Epidermal melanocyte (primary cell): Measurements from ENCODE around the gene AUTS2.
A peak's percentile ranks its signal among the peaks of the same experiment; 100 is the strongest.

Experiments used
- DNase-seq: peaks from one replicate; pipeline ENCODE4 v3.0.0; 2011; ENCODE audit warnings: low spot score; ENCODE audit not compliant: insufficient read length

Gene AUTS2

DNA sequence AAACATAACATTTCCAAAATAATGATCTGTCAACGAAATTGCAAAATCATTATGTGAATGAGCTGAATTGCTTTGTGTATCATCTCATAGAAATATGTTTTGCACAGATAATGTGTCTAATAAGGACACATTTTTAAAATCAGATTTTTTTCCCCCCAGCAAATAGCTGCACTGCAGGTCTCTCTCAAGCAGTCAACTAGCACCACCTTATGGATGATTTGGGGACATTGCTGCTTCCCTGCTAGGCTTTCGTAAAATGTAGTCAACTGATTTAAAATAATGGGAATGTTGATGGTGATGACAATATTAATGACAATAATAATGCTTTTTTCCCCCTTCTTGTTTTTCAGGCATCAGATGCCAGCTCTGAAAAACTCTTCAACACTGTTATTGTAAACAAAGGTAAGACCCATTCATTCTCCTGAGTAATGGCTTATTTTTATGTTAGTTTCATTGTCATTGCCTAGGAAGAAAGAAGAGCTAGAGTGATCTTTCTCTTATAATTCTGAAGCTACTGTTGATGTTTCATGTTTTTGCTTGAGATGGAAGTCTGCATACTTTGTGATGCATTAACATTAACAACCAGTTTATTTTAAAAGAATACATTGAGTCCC is 1100.1 kb downstream of the AUTS2 start:
- peak; percentile 79 for DNase-seq

DNA sequence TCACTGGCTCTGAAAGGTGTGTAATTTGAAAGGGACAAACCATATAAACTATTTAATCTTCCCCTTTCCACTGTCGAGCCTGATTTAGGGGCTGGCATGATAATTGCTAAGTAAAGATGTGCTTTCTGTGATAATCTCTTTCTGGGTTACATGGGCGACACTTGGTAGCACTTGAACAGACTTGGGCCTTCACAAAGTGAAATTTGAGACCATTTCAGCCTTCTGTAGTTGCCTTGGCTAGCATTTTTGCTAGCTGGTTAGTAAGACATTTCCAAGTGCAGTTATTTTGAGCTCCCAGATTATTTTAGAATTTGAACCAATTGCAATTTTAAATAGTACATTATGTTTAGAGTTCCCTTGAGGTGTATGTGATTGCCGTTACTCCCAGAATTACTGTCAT is 1101.0 kb downstream of the AUTS2 start:
- DNase-seq: no peak

- DNase-seq: no peak
These were observed 1102.0 kb downstream of the AUTS2 start for GRCh38 chr7:70700055-70700940.

DNA sequence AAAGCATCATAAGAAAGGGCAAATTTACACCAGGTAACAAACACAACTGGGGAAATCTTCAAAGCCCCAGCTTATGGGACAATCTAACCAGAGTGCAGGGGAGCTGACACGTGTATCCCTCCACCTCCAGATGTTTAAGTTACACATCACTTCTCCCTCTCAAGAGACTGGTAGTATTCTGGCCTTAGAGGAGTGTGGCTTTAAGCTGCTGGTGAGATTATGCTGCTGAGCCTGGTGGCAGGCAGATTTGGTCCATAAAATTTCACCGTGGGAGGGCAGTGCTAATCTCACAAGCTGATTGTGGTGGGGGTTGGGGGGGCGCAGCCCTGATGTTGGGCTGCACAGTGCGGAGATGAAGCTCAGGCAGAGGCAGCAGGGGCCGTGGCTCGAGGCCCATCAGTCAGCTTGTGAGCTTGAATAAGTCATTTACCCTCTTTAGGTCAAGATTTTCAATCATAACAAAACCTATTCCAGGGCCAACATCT is 1102.7 kb downstream of the AUTS2 start:
- DNase-seq: no peak

DNA sequence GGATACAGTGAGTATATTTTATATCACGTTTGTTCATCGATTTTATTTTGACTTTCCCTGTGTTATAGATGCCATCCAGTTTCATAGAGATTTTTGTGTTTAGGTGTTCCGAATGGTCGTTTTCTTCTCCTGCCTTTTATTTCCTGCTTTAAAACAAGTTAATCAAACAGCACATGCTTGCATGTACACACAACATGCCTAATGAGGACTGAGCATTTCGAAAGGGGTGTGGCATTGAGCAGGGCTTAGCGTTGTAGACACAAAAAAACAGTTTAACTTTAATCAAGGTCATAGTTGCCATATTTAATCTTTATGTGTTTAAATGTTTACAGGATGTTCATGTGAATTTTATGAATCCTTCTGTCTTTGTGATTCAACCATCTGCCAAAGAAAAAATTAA is 1103.2 kb downstream of the AUTS2 start:
- no peak for DNase-seq

- no peak for DNase-seq
These were observed 1103.7 kb downstream of the AUTS2 start for GRCh38 chr7:70701991-70702390.

DNA sequence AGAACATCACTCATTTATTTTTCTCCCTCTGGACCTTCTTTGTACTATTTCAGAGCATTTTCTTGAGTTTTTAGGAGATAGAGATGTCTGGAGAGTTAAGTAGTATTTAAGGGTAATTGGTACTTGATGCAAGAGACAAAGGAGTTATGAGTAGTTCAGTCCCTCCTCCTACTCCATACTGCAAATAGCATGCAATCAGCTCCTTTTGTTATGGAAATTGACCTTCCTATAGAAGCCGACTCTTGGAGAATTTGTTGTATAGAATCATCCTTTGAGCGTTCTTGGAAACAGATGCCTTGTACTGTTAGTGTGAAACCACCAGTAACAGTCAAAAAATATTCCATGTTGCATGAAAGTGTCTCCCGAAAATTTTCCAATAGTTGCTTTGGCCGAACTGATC is 1105.5 kb downstream of the AUTS2 start:
- no peak for DNase-seq

DNA sequence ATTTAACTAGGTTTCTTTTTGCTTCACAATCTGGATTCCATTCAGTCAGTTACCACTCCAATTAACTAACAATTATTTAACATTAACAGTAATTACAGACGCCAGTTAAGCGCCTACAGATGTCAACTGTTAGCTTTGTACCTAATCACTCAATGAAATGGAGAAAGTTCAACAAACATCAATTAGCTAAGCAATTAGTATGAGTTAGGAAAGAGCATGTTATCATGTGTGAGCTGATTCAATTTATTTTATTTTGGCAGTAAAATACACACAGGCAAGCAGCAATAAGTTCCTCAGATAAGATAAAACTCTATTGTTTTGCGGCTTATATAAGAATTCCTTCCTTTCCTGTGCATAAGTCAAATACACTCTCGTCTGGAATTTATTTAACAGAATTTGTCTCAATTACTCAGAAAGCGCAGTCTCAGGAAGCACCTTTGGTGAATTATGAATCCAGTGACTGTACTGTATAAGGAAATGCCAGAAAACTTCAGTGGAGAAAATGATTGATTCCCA is 1106.6 kb downstream of the AUTS2 start:
- DNase-seq: no peak

DNA sequence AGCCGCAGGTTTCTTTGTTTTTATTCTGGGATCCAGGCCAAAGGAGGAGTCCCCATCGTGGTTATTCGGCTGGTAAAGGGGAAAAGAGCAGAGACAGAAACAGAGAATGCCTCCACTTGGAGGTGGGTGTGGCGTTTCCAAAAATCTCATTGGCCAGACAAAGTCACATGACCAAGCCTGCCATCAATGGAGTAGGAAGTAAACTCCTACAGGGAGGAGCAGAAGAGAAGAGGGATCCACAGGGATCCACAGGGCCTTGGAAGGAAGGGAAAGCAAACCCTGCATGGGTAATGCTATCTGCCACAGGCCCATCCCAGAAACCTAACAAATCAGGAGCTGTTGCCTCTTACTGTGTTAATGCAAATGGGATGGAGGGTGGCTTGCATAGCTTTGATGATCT is 1107.9 kb downstream of the AUTS2 start:
- no peak for DNase-seq

DNA sequence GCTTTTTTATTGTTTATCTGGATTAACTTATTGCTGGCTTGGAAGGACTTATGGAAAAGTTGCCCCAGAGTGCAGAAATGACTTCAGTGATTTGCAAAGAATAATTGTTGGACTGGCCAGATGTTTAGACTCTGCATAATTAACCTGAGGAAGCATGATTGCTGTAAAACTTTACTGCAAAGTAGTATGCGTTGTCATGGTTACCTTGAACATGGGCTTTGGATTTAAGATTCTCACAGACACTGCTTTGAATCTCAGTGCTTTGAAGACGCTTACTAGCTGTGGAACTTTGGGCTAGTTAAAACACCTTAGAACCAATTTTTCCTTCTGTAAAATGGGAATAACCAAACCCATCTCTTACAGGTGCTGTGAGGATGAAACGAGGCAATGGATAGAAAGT is 1108.4 kb downstream of the AUTS2 start:
- DNase-seq: no peak

GRCh38 chr7:70707823-70708243 is 1109.6 kb downstream of the AUTS2 start:
- no peak for DNase-seq

GRCh38 chr7:70710011-70710480 is 1111.8 kb downstream of the AUTS2 start:
- no peak for DNase-seq

DNA sequence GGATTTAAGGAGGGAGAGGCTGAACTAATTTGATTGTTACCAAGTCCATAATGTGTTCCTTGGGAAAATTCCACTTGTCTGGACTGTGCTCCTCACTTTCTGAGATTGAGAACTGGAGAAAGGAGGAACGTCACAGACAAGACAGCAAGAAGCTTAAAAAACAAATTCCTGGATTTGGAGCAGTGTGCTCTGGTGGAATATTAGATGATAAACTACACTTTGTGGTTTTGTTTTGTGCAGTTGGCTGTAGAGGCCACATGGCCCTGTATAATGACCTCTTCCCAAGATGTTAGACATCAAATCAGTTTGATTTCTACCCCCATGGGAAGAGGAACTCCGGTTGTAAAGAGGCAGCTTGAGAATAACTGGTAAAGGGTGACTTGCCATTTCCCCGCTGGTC is 1112.4 kb downstream of the AUTS2 start:
- DNase-seq: no peak

DNA sequence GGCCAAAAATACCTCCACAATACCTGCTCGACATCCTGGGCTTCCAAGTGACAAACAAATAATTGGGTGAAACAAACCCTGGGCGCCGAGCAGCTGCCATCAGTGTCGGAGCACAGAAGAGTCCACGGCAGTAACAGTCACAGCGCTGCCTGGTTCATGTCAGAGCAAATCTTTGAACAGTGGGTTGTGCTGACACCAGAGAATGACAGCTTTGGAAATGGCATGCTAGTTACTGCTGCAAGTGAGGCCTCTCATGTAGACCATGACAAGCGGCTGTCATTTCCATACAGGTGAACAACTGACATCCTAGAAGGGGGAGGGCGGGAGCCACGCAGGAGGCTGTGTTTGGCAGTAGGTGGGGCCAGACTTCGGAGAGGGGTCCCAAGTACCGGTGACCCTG is 1113.2 kb downstream of the AUTS2 start:
- no peak for DNase-seq

DNA sequence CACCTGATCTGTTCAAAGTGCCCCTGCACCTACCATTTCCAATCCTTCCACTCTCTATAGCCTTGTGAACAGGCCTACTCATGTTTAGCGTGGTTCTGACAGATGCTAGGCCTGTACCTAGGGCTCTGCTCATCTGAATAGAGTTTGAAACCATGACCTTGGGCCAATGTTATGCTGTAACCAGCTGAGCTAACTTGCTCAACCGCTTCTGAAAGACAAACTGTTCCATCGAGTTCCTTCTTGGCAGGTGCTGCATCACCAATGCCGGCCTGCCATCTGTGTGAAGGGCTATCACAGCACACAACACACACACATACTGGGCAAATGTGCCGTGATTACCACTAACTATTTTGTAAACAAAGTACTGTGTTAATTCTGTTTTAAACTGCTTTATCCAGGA is 1114.7 kb downstream of the AUTS2 start:
- no peak for DNase-seq

GRCh38 chr7:70714506-70715038 is 1116.3 kb downstream of the AUTS2 start:
- DNase-seq: no peak

GRCh38 chr7:70717553-70718329 is 1119.5 kb downstream of the AUTS2 start:
- no peak for DNase-seq

GRCh38 chr7:70719125-70719524 is 1120.8 kb downstream of the AUTS2 start:
- no peak for DNase-seq

DNA sequence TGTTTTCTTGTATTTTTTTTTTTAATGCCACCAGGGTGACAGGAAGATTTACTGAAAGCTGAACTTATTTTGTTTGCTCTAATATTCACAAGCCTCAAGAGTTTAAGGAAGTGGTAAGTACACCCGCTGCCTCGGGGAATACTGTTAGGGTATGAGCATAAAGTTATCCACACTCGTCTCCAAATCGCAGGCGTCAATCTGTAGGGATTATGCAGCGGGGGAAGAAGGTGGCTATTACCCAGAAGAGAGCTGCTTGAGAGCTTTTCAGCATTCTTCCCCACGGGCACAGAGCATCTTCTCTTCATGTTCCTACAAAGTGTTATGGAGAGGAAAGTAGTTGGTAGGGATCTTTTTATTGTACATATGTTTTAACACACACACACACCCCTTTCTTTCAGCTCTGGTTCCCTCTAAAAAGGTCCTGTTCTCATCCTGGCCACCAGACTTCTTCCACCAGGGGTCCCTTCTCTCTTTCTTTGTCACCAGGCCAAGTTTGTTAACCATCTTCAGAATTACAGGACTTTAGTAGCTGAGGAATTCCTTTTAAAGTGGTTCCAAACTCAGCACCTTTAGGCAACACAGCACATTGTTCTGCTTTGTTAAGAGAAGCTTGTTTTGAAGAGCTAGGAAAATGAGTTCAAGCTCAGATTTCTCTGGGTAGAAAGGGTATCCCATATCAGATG is 1122.1 kb downstream of the AUTS2 start:
- no peak for DNase-seq

DNA sequence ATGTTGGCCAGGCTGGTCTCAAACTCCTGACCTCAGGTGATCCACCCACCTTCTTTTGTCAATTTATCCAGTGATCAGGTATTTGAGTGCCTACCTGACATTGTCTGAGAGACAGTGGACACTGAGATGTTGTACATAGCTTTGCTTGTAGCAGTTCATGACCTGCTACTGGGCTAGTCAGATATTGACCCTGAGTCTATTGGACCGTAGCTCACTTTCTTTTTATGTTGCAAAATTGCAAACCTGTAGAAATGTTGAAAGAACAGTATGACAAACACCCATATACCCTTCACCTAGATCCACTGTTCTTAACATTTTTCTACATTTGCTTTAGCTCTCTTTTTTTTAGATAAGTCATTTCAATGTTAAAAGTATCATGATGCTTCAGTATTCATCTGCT is 1123.2 kb downstream of the AUTS2 start:
- no peak for DNase-seq

GRCh38 chr7:70723339-70723738 is 1125.1 kb downstream of the AUTS2 start:
- no peak for DNase-seq
